Measurements from ENCODE around the gene UBE2E1.
A peak's percentile ranks its signal among the peaks of the same experiment; 100 is the strongest.

The UBE2E1 gene

GRCh38 chr3:23805633-23806533 lies at the start of gene UBE2E1:
Gene UBE2E1 (plus strand): TSS chr3:23805955. CDS start chr3:23807270, 1,315 bp downstream.
- peak; percentile 80 for DNase-seq

DNA sequence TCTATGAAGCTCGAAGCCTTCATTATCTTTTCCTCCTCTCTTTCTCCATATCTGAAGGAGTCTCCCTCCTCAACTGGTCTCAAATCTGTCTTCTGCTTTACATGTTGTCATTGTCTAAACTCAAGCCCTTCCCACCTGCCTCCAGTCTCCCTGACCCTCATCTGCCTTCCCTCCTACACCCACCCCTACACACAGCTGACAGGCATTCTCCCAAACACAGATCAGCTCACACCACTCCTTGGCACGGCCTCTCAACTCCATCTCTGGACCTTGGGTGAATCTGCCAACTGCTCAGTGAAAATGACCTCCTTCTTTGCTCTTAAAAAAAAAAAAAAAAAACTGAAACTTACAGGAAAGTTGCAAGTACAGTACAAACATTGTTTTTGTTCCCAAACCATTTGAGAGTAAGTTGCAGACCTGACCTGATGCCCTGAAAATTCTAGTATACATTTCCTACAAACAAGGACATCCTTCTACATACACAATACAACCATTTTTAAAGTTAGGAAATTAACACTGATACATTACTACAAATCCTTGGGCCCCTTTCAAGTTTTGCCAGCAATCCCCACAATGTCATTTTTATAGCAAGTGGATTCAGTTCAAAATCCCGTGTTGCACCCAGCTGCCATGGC lies 49.4 kb upstream of the UBE2E1 start:
- DNase-seq: no peak

GRCh38 chr3:23758253-23758838 lies 47.4 kb upstream of the UBE2E1 start:
- DNase-seq: no peak

DNA sequence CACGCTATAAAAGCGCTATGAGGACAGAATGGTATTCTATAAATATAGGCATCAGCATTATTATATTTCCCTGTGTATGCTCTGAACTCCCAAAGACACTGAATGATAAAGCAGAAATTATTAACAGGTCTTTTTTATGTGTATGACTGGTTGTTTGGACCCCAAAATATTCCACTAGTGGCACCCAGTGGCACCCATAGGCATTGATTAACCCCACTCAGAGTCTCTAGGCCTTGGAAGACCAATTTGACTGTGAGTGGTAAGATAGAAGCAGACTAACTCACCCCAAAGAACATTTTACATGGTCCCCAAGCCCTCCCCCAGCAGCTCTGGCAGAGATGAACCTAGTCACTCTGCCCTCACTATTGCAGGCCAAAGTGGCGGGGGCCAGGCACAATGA lies 45.4 kb upstream of the UBE2E1 start:
- no peak for DNase-seq

GRCh38 chr3:23760871-23761373 lies 44.8 kb upstream of the UBE2E1 start:
- DNase-seq: no peak

GRCh38 chr3:23761440-23761896 lies 44.3 kb upstream of the UBE2E1 start:
- no peak for DNase-seq

GRCh38 chr3:23762214-23762613 lies 43.5 kb upstream of the UBE2E1 start:
- no peak for DNase-seq

GRCh38 chr3:23762759-23763477 lies 42.8 kb upstream of the UBE2E1 start:
- DNase-seq: no peak

DNA sequence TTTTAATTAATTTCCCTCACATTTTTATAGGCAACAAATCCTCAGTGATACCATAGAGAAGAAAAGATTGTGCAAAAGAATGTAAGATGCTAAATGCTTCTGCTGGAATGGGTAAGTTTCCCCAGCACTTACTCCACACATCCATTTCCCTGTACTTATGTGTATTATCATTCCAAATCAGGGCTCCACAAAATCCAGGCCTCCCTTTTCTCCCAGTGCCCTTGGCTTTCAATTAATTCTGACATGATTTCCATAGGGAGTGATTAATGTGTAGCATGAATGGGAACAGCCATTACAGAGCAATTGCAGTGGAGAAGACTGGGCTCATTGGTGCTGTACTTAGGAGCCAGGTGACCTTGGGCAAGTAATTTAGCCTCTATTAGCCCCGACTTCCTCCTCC lies 41.3 kb upstream of the UBE2E1 start:
- DNase-seq: no peak

DNA sequence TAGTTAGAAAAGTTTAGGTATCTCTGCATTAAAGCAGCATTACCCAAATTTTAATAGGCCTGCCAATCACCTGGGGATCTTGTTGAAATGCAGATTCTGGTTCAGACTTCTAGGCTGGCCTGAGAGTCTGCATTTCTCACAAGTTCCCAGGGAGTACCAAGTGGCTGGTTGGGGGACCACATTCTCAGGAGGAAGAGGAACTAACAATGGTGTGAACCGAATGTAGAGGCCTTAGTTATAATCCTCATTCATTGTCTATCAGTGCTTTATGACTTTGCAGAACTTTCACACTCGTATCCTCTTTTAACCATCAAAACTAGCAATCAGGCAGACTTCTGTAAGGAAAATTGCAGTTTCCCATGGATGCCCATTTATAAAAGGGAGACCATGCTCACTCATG lies 38.2 kb upstream of the UBE2E1 start:
- no peak for DNase-seq

GRCh38 chr3:23775254-23775909 lies 30.4 kb upstream of the UBE2E1 start:
- DNase-seq: no peak

DNA sequence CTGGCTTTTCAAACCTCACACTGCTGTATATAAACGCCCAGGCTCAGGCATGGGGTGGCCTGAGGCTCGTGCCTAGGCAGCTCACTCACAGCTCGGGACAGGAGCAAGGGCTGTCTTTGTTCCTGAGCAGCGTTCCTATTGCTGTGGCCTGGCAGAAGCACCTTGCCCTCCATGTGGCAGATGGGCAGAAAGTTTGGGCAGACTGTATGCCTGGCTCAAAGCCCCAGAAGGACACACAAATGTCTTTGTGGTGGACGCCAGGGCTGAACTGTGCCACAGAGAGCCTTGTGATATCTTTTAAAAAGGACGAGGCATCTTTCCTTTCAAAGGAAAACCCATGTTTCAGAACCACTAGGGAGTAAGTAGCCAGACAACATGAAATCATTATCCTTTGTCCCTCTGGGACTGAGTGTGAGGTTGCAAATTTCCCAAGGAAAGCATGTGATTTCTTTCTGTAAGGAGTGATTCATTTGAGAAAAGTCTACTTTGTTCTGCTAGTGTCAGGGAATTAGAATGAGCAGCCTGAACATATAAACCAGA lies 29.3 kb upstream of the UBE2E1 start:
- DNase-seq: no peak

DNA sequence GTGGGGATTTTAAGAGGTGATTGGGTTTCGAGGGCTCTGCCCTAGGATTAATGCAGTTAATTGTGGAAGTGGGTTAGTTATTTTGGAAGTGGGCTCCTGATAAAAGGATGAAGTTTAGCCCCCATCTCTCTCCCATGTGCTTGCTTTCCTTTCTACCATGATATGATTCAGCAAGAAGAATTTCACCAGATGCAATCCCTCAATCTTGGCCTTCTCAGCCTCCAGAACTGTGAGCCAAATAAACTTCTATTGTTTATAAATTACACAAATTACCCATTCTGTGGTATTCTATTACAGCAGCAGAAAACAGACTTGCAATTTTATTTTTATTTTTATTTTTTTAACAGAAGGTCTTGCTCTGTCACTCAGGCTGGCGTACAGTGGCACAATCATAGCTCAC lies 27.3 kb upstream of the UBE2E1 start:
- no peak for DNase-seq

DNA sequence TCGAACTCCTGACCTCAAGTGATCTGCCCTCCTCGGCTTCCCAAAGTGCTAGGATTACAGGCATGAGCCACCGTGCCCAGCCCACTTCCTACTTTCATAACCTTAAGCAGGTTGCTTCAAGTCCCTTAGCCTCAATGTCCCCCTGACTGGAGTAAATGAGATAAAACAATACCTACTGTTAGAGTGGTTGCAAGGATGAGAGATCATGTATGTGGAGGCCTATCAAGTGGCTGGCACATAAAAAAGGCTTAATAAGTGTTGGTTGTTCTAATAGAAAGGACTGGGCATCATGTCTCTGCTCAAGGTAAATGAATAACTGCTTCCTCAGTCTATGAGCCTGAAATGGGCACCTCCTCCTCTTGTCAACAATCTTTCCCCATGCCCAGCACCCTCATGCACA lies 25.9 kb upstream of the UBE2E1 start:
- DNase-seq: no peak

GRCh38 chr3:23781051-23781450 lies 24.7 kb upstream of the UBE2E1 start:
- no peak for DNase-seq

GRCh38 chr3:23781871-23782270 lies 23.9 kb upstream of the UBE2E1 start:
- DNase-seq: no peak

- no peak for DNase-seq
These were observed 20.6 kb upstream of the UBE2E1 start for GRCh38 chr3:23785097-23785645.

DNA sequence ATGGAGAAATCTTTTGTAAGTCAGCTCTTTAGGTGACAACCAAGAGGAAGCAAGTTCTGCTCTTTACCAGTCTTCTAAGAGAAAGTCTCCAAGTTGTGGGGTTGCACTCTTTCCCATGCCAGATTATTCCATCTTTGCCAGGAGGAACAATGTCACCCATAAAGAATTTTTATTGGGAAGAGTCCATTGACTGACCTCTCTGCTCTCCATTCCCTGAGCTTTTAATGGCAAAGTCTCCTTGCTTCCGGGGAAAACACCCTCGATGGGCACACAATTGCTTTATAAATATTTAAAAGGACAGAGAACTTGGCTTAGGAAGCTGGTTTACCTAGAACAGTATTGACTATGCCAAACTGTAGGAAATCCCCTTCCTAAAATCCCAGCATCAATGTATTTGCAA lies 19.9 kb upstream of the UBE2E1 start:
- DNase-seq: no peak

- DNase-seq: no peak
These were observed 14.1 kb upstream of the UBE2E1 start for GRCh38 chr3:23791678-23792077.

DNA sequence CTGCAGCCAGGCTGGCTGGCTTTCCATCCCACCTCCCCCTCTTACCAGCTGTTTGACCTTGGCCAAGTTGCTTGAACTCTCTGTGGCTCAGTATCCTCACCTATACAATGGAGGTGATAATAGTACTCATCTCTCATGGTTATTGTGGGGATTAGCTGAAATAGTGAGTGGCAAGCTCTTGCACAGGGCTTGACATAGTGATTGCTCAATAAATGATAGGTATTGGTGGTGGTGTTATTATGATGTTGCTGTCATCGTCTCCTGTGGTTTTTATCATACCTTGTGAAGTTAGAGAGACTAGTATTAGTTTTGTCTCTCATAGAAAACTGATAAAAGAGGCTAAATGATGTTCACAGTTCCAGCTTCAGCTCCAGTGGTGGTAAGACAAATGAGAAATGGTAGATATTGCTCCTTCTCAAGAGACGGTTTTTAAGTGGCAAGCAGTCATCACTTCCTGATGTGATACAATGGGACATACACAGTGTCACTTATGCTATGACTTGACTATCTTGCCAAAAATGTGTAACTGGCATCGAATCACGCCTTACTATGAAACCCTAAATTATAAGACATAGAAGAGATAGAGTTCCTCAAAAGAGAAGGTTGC lies 12.1 kb upstream of the UBE2E1 start:
- DNase-seq: no peak

DNA sequence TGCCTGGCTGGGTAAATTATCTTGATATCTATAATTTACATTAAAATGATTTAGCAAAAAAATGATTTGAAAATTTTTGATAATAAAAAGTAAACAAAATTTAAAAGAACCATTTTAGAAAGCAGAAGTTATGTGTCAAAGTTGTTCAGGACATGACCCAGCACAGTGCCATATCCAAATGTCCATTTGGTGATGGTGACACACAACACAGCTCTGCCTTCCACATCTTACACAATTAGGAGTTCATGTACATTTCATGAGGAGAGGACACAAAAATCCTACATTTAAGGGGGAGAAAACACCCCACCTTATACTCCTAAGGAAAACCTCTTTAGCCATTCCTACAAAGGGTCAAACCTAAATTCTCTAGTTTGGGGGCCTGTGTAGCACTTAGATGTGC lies 10.7 kb upstream of the UBE2E1 start:
- no peak for DNase-seq
